K562 (cell line): ENCODE results near the gene GRIN2D. TPM values are rescaled to one million over a fixed set of nuclear protein-coding genes. Genes with fewer than 3 reads are reported as not detected.
A peak's percentile ranks its signal among the peaks of the same experiment; 100 is the strongest.

Experiments
- CBX8 ChIP-seq: fragments of 200-600 bp; sonication (generic); IDR thresholded peaks from 2 replicates; pipeline ENCODE4 v1.6.1; 2012; ENCODE audit warnings: borderline replicate concordance, mixed run types, low read depth, mild to moderate bottlenecking, moderate library complexity, mixed read lengths, low read length, control low read depth, inconsistent platforms; ENCODE audit not compliant: poor library complexity, severe bottlenecking; ENCODE audit errors: extremely low read depth
- CCNT2 ChIP-seq: IDR thresholded peaks from 2 replicates; pipeline ENCODE4 v1.6.1; 2011; ENCODE audit warnings: borderline replicate concordance, low read depth, mild to moderate bottlenecking, moderate library complexity, mixed read lengths, low read length; ENCODE audit not compliant: insufficient read length; ENCODE audit errors: extremely low read depth
- DIDO1 ChIP-seq: fragments of 450-650 bp; IDR thresholded peaks from 2 replicates; pipeline ENCODE4 v1.6.1; 2016; ENCODE audit warnings: low read depth, missing biosample characterization, missing genetic modification characterization
- ESRRA ChIP-seq: fragments of 450-650 bp; IDR thresholded peaks from 2 replicates; pipeline ENCODE4 v1.6.1; 2014; ENCODE audit warnings: low read depth, mild to moderate bottlenecking, moderate library complexity, borderline replicate concordance
- FOXK2 ChIP-seq, 2 experiments: fragments of 450-650 bp; IDR thresholded peaks in 1 of 2; conservative IDR thresholded peaks in 1 of 2; 2 replicates each; pipeline ENCODE4 v1.6.1; 2016; ENCODE audit warnings: low read depth in 2 of 2, mild to moderate bottlenecking in 1 of 2
- HMGN3 ChIP-seq: IDR thresholded peaks from 2 replicates; pipeline ENCODE4 v1.6.1; 2011; ENCODE audit warnings: borderline replicate concordance, low read depth, mild to moderate bottlenecking, mixed read lengths, low read length; ENCODE audit not compliant: insufficient read length; ENCODE audit errors: extremely low read depth
- KLF10 ChIP-seq: fragments of 250-450 bp; sonication (Bioruptor Pico); IDR thresholded peaks from 2 replicates; pipeline ENCODE4 v1.6.1; 2021; ENCODE audit warnings: matching md5 sums
- RBM14 ChIP-seq: fragments of 200-400 bp; formaldehyde crosslinking; IDR thresholded peaks from 2 replicates; pipeline ENCODE4 v1.6.1; 2018; ENCODE audit warnings: low read depth, mild to moderate bottlenecking, low read length, moderate library complexity, borderline replicate concordance; ENCODE audit not compliant: insufficient read depth
- RNF2 ChIP-seq: sonication (generic); IDR thresholded peaks from 2 replicates; pipeline ENCODE4 v1.6.1; 2016
- SAFB ChIP-seq: fragments of 200-400 bp; formaldehyde crosslinking; IDR thresholded peaks from 2 replicates; pipeline ENCODE4 v1.6.1; 2017; ENCODE audit warnings: low read depth, low read length, borderline replicate concordance
- TAF15 ChIP-seq: fragments of 200-400 bp; formaldehyde crosslinking; IDR thresholded peaks from 2 replicates; pipeline ENCODE4 v1.6.1; 2017; ENCODE audit warnings: mild to moderate bottlenecking, low read depth, low read length, moderate library complexity
- THRAP3 ChIP-seq: fragments of 450-650 bp; IDR thresholded peaks from 2 replicates; pipeline ENCODE4 v1.6.1; 2016; ENCODE audit warnings: mild to moderate bottlenecking, inconsistent platforms, borderline replicate concordance
- ZNF224 ChIP-seq: sonication (generic); formaldehyde crosslinking; IDR thresholded peaks from 2 replicates; pipeline ENCODE4 v1.8.0; 2022; ENCODE audit warnings: mild to moderate bottlenecking, missing genetic modification reagents
- polyA plus RNA-seq, 8 experiments: library from polyadenylated mRNA; depleted of rRNA in 4 of 8; stranded (reverse) in 5 of 8; unstranded in 3 of 8; fragments of >200 nt; fragmentation: Nextera tagmentation in 2 of 8; fragmentation: Illumina TruSeq in 1 of 8; extraction: Ambion mirVana in 2 of 8; extraction: Trizol in 1 of 8; gene quantifications; 2 replicates each; pipeline versions ENCODE4 v1.2.1 to v1.2.3, GENCODE V29; 2011 to 2014; ENCODE audit warnings: inconsistent platforms in 1 of 8, missing spikeins in 1 of 8
- total RNA-seq, 7 experiments: library from RNA; depleted of rRNA in 6 of 7; stranded (reverse); fragments of >200 nt in 6 of 7; fragmentation: Illumina TruSeq in 2 of 7; extraction: Trizol in 2 of 7; gene quantifications; 2 replicates each; pipeline versions ENCODE4 v1.2.1 to v1.2.3, GENCODE V29; 2011 to 2021; ENCODE audit warnings: low replicate concordance in 1 of 7
- TF ChIP-seq, protein P1 (sequence below), 2 experiments: fragments of 450-650 bp; IDR thresholded peaks; 2 replicates each; pipeline ENCODE4 v1.6.1; 2018; ENCODE audit warnings: mild to moderate bottlenecking in 2 of 2, low read depth in 1 of 2; ENCODE audit not compliant: partially characterized antibody in 2 of 2
- TF ChIP-seq, protein P2 (sequence below): sonication (generic); IDR thresholded peaks from 2 replicates; pipeline ENCODE4 v1.6.1; 2016
- TF ChIP-seq, protein P3 (sequence below): fragments of 450-650 bp; conservative IDR thresholded peaks from 2 replicates; pipeline ENCODE4 v1.6.1; 2016; ENCODE audit warnings: missing genetic modification characterization, low read depth, mild to moderate bottlenecking, missing compliant biosample characterization, moderate library complexity
- TF ChIP-seq, protein P4 (sequence below): sonication (generic); formaldehyde crosslinking; IDR thresholded peaks from 2 replicates; pipeline ENCODE4 v1.8.0; 2022; ENCODE audit warnings: mild to moderate bottlenecking, missing genetic modification reagents, borderline replicate concordance

Gene GRIN2D
- total and polyA plus RNA-seq, 9 of the 15 experiments (the other 6 are each of a cell fraction or from before 2014, with no cell fraction given): 0.32 to 31.5 (median 1.8) TPM

DNA sequence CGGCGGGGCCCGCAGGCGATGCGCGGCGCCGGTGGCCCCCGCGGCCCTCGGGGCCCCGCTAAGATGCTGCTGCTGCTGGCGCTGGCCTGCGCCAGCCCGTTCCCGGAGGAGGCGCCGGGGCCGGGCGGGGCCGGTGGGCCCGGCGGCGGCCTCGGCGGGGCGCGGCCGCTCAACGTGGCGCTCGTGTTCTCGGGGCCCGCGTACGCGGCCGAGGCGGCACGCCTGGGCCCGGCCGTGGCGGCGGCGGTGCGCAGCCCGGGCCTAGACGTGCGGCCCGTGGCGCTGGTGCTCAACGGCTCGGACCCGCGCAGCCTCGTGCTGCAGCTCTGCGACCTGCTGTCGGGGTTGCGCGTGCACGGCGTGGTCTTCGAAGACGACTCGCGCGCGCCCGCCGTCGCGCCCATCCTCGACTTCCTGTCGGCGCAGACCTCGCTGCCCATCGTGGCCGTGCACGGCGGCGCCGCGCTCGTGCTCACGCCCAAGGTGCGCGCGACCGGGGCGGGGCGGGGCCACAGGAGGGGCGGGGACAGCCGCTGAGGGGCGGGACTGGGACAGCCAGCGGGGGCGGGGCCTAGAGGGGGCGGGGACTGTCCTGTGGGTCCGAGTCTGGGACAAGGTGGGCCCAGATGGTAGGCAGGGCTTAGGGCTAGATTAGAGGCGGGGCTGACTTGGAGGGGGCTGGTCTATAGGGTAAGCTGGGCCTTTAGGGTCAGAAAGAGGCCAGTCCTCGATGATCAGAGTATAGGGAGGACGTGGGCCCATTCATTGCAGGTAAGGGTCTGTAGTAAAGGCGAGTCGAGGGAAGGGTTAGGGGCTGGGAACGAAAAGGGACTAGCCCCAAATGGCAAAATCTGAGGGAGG, 5.1 kb downstream of the GRIN2D start (continued):
- no peak for TF ChIP-seq DIDO1 (tag)
- no peak for TF ChIP-seq KLF10 (CRISPR knock-in tag)
- TF ChIP-seq FOXK2 (conservative IDR thresholded peaks at IDR 0.05 in 1 of 2, IDR thresholded peaks at IDR 0.05 in 1 of 2; ENCODE audit: low read depth in 2 of 2): no peak
- TF ChIP-seq ZNF224 (CRISPR knock-in tag): no peak
- TF ChIP-seq HMGN3: peak; percentile 40
- TF ChIP-seq RBM14: no peak
- TF ChIP-seq, protein P1, sequence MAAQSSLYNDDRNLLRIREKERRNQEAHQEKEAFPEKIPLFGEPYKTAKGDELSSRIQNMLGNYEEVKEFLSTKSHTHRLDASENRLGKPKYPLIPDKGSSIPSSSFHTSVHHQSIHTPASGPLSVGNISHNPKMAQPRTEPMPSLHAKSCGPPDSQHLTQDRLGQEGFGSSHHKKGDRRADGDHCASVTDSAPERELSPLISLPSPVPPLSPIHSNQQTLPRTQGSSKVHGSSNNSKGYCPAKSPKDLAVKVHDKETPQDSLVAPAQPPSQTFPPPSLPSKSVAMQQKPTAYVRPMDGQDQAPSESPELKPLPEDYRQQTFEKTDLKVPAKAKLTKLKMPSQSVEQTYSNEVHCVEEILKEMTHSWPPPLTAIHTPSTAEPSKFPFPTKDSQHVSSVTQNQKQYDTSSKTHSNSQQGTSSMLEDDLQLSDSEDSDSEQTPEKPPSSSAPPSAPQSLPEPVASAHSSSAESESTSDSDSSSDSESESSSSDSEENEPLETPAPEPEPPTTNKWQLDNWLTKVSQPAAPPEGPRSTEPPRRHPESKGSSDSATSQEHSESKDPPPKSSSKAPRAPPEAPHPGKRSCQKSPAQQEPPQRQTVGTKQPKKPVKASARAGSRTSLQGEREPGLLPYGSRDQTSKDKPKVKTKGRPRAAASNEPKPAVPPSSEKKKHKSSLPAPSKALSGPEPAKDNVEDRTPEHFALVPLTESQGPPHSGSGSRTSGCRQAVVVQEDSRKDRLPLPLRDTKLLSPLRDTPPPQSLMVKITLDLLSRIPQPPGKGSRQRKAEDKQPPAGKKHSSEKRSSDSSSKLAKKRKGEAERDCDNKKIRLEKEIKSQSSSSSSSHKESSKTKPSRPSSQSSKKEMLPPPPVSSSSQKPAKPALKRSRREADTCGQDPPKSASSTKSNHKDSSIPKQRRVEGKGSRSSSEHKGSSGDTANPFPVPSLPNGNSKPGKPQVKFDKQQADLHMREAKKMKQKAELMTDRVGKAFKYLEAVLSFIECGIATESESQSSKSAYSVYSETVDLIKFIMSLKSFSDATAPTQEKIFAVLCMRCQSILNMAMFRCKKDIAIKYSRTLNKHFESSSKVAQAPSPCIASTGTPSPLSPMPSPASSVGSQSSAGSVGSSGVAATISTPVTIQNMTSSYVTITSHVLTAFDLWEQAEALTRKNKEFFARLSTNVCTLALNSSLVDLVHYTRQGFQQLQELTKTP (IDR thresholded peaks at IDR 0.05; ENCODE audit: low read depth in 1 of 2, partially characterized antibody in 2 of 2): peak in 1 of 2 experiments; percentile 40
- TF ChIP-seq, protein P2, sequence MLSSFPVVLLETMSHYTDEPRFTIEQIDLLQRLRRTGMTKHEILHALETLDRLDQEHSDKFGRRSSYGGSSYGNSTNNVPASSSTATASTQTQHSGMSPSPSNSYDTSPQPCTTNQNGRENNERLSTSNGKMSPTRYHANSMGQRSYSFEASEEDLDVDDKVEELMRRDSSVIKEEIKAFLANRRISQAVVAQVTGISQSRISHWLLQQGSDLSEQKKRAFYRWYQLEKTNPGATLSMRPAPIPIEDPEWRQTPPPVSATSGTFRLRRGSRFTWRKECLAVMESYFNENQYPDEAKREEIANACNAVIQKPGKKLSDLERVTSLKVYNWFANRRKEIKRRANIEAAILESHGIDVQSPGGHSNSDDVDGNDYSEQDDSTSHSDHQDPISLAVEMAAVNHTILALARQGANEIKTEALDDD: peak; percentile 40; the same call in 1 of the 2 replicates
- TF ChIP-seq, protein P3, sequence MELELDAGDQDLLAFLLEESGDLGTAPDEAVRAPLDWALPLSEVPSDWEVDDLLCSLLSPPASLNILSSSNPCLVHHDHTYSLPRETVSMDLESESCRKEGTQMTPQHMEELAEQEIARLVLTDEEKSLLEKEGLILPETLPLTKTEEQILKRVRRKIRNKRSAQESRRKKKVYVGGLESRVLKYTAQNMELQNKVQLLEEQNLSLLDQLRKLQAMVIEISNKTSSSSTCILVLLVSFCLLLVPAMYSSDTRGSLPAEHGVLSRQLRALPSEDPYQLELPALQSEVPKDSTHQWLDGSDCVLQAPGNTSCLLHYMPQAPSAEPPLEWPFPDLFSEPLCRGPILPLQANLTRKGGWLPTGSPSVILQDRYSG (tag): no peak; the same call in 1 of the 2 replicates
- TF ChIP-seq ESRRA: no peak
- peak; percentile 73 for TF ChIP-seq CCNT2
- no peak for TF ChIP-seq SAFB
- no peak for TF ChIP-seq THRAP3
- no peak for TF ChIP-seq CBX8
- no peak for TF ChIP-seq RNF2
- TF ChIP-seq, protein P4, sequence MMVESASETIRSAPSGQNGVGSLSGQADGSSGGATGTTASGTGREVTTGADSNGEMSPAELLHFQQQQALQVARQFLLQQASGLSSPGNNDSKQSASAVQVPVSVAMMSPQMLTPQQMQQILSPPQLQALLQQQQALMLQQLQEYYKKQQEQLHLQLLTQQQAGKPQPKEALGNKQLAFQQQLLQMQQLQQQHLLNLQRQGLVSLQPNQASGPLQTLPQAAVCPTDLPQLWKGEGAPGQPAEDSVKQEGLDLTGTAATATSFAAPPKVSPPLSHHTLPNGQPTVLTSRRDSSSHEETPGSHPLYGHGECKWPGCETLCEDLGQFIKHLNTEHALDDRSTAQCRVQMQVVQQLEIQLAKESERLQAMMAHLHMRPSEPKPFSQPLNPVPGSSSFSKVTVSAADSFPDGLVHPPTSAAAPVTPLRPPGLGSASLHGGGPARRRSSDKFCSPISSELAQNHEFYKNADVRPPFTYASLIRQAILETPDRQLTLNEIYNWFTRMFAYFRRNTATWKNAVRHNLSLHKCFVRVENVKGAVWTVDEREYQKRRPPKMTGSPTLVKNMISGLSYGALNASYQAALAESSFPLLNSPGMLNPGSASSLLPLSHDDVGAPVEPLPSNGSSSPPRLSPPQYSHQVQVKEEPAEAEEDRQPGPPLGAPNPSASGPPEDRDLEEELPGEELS (CRISPR knock-in tag): peak; percentile 79; the same call in 1 of the 2 replicates
- no peak for TF ChIP-seq TAF15
